Heart left ventricle (tissue), 13 donors: ENCODE results near the gene ARL15.

Source experiments
- CTCF ChIP-seq, 12 donors: fragments of 200-600 bp; sonication (generic) in 4 of 12; IDR thresholded peaks; one replicate each; pipeline versions ENCODE4 v1.5.0 to v1.8.0; 2018 to 2022; ENCODE audit warnings: antibody characterized with exemption in 12 of 12, mild to moderate bottlenecking in 5 of 12
- POLR2A ChIP-seq, 2 donors: fragments of 450-650 bp; IDR thresholded peaks; one replicate each; pipeline ENCODE4 v1.6.1; 2017; ENCODE audit warnings: antibody characterized with exemption in 2 of 2, mild to moderate bottlenecking in 2 of 2, moderate library complexity in 2 of 2
- donor health status: ischemic (EF 13 %, LVEDD 7.1; RV severe dilation, severe dysfunction).
- donor health status: DM: no; HTN: yes; CAD: no.
- donor health status: DM: no; HTN: no; CAD: no.
- donor health status: ischemic (EF 25% LVEDD 6.9; RV normal size, moderate dysfunction).
- donor health status: ischemic (EF 25% LVEDD 5.7; RV mildly dilated, moderate dysfunction).
- donor health status: ischemic (EF 35%, LVEDD 5.7; RV mildly dilated, moderate dysfunction).
- donor health status: nonischemic (EF 11% LVEDD 7.7; RV severe dilation, severe dysfunction).
- donor health status: DM: yes; HTN: yes; CAD: no.
- donor health status: PGD.
- donor health status: ischemic (EF 29% LVEDD 5.4; RV normal size, mild dysfunction).
- donor health status: nonischemic (EF 23%, LVEDD 6.1; RV moderate dilation, normal function).

- TF ChIP-seq POLR2A (IDR thresholded peaks at IDR 0.05): no peak
- TF ChIP-seq CTCF (IDR thresholded peaks at IDR 0.05): no peak
These were observed 222.9 kb downstream of the ARL15 start for GRCh38 chr5:54087436-54087835.
